ENCODE measurements around the gene MYH15.

MYH15 gene

DNA sequence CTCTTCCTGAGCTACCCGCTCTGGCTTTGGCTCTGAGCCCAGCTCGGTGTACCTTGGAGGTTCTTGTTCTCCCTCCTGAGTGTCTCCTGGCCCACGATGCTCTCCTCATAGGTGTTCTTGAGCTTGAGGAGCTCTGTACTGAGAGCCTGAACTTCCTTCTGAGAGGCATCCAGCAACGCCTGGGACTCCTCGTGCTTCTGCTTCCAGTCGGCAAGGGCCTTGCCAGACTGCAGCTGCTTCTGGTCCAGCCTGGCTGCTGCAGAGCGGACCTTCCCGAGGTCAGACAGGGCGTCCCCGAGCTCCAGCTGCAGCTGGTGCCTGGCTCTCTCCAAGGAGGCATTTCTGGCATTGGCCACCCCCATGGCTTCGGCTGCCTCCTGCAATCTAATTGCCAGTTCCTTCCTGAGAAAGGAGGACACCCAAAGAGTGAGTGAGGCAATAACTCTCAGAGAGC lies 99.8 kb downstream of the MYH15 start:
- DNase-seq, result no peak

DNA sequence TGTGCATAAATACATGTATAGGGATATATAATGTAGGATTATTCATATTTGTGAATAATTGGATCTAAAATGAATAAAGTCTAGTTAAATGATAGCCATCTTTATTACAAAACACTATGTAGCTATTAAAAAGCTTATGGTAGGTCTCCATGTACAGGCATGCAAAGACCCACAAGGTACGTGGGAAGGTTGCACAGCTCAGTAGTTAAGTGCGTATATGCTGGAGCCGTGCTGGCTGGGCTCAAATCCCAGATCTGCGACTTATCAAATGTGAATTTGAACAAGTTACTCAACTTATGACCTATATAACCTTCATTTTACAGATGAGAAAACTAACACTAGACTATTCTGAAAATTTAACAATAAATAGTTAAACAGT lies 100.6 kb downstream of the MYH15 start:
- DNase-seq, result no peak

DNA sequence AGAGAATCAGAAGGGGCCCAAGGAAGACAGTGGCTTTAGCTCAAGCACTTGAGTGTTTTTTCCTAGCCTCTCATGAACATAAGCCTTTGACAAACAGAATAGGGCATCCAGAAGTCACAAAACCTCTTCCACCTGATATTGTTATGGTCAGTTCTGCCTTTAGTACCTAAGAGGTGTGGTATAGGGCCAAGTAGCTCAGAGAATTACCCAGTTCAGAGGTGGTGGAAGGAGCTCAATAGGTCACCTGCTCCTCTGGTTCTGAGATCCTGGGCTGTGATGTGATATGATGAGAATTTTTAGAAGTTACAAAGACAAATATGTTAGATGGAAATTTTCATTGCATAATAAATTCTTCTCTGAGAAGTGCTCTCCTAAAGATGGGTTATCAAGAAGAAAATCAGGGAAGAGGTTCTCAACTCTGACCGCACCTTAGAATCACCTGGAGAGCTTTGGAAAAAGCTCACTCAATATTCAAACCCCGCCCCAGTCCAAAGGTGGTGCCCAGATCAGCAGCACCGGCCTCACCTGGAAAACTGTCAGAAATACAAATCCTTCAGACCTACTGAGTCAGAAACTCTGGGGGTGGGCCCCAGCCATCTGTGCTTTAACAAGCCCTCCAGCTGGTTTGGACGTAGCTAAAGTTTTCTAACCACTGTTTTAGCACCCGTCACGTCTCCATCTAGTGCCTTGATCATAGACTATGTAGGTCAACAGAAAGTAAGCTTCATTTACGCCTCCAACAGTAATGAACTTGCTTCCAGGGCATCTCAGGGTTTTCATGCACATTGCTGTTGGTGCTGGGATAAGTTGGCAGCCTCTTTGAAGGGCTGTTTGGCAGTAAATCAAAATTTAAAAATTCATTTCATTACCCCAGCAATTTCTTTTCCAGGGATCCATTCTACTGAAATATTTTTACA lies 101.3 kb downstream of the MYH15 start:
- no peak for DNase-seq

- no peak for DNase-seq
These were observed 102.5 kb downstream of the MYH15 start for GRCh38 chr3:108407886-108408285.

- DNase-seq, result peak; percentile 1
These were observed 103.7 kb downstream of the MYH15 start for GRCh38 chr3:108406661-108407206.

GRCh38 chr3:108406063-108406660 lies 104.2 kb downstream of the MYH15 start:
- no peak for DNase-seq

- DNase-seq, result no peak
These were observed 106.0 kb downstream of the MYH15 start for GRCh38 chr3:108404368-108404767.

DNA sequence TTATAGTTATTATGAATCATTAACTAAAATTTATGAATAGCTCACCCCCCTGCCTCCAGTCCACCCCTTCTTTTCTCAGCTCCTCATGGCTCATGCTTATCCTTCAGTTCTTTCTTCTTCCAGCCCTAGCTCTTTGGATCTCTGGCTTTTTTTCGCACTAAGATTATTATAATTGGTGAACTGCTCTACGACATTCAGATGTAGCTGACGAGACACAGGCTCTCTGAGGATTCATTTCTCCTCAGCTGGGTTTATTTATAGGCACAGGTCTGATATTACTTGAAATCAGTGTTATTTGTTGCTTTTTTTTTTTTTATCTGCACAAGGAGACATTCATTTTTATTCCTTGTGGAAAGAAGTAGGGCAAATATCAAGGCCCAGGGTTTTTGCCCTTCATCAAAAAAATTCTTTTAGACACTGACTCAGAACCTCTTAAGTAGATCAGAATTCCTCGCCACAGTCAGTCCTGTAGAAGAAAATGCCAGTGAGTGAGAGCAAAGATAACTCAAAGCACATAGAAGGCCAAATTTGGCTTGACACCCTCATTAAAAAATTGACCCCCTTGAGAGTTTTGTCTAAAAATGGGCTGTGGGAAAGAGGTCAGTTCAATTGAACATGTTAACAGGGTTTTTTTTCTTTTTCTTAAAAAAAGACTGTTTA lies 106.6 kb downstream of the MYH15 start:
- DNase-seq, result no peak

- no peak for DNase-seq
These were observed 107.2 kb downstream of the MYH15 start for GRCh38 chr3:108403198-108403597.

DNA sequence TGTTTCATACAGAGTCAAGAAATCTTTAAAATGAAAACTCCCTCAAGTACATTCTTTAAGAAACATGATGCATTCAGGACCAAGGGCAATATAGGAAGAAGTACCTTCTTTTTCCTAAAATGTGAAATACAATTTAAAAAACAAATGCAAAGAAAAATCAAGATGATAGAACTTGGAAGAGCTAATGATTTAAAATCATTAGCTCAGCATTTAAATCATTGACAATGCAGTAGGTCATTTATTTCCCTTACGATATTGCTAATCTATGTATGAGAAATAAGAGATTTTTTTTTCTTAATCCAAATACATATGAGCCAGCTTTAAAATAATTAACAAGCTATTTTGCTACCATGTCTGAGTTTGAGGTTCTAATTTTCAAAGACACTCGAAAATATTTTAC lies 108.6 kb downstream of the MYH15 start:
- no peak for DNase-seq

DNA sequence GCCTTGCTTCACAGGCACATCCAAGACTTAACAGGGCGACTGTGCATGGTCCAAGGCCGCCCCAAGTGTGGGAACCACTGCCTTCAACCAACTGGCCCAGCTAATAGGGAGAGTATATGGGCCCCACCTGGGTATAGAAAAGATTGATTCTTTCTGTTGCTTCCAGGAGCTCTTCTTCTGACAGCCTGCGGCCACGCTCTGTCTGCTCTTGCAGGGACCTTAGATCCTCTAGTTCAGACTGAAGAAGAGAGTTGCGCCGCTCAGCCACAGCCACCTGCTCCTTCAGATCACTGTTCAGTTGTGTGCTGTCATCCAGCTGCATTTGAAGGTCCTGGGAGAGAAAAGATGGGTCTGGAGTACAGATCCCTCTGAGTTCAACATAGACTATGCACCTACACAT lies 111.9 kb downstream of the MYH15 start:
- no peak for DNase-seq

- DNase-seq, result no peak
These were observed 114.1 kb downstream of the MYH15 start for GRCh38 chr3:108396336-108396735.

DNA sequence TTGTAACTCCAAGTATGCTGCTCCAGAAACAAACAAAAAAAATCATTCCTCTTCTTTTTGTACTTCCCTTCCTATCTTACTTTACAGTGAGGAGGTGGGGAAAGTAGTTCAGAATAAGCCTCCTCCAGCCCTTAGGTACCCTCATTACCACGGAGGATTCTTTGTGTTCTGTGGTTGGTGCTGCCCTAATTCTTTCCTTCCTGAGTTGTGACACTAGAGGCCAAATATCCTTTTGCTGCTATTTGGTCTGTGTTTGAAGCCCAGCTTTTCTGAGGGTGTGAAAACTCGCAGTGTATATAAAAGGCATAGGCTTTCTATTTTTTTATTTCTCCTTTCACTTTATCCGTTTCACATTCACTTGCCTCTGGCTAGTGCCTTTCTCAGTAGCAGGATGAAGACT lies 115.8 kb downstream of the MYH15 start:
- DNase-seq, result no peak

GRCh38 chr3:108394016-108394415 lies 116.4 kb downstream of the MYH15 start:
- DNase-seq, result no peak

GRCh38 chr3:108393128-108393900 lies 117.1 kb downstream of the MYH15 start:
- no peak for DNase-seq

GRCh38 chr3:108391917-108392593 lies 118.3 kb downstream of the MYH15 start:
- no peak for DNase-seq

- no peak for DNase-seq
These were observed 121.0 kb downstream of the MYH15 start for GRCh38 chr3:108389372-108389771.

DNA sequence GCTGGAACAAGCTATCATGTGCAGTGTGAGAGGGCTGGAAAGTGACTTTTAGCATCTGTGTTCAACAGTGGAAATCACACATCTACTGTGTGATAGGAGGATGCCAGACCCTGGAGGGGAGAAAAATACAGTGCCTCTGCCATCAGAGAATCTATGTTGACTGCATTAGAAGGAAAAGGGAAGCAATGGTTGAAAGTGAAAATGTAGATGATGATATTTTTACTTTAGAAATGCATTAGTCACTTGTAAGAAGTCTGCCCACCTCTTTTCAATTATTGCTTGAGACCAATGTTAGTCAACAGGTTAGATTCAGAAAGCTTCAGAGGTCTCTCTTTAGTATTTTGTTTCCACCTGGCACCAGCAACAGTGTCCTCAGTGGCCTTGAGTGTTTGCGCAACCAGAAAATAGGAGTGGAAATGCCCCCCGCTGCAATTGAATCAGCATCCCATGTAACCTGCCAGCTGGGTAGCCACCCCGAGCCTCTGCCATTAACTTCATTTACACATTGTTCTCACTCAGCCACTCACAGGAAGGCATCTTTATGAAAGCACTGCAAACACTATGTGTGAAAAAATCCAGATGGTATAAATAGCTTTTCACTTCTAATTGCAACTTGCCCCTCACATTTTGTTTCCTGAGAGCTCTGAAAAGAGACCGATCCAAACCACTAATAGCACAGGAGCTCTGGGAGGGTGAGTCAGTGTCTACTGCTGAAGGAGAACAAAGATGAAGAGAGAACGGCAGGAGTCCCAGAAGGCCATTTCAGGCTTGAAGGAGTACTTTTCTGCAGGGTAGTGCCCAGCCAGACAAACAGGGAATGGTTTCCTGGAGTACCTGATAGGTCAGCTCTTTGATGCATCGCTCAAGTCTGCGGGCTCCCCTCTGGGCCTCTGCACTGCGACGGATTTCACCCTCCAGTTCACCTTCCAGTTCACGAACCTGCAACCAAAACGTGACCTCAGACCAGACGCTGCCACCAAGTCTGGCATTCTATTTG lies 122.0 kb downstream of the MYH15 start:
- DNase-seq, result no peak

- DNase-seq, result no peak
These were observed 123.3 kb downstream of the MYH15 start for GRCh38 chr3:108387063-108387462.

- DNase-seq, result no peak
These were observed 127.1 kb downstream of the MYH15 start for GRCh38 chr3:108383306-108383705.

Measured in NCI-H2029 (cell line).